ENCODE data around the gene KLF2.

GRCh38 chr19:16337809-16338469, 13.3 kb downstream of the KLF2 start:
- TF ChIP-seq CTCF (IDR thresholded peaks at IDR 0.05; ENCODE audit: low read length) (no peak), EZH2 (optimal IDR thresholded peaks at IDR 0.05; ENCODE audit: low read depth, low read length) (no peak), EZH2phosphoT487 (IDR thresholded peaks at IDR 0.05; ENCODE audit: low read length) (no peak)
